Right lobe of liver (tissue), 4 donors: Measurements from ENCODE around the gene NAPG.

ENCODE experiments used
- POLR2A ChIP-seq: fragments of 450-650 bp; IDR thresholded peaks from one replicate; pipeline ENCODE4 v1.6.1; 2017; ENCODE audit warnings: antibody characterized with exemption, mild to moderate bottlenecking
- TF ChIP-seq, protein P1 (sequence below), 4 donors: fragments of 200-600 bp in 3 of 4; fragments of 450-650 bp in 1 of 4; IDR thresholded peaks; one replicate each; pipeline versions ENCODE4 v1.5.1 to v1.8.0; 2016 to 2022; ENCODE audit warnings: antibody characterized with exemption in 4 of 4, mild to moderate bottlenecking in 2 of 4
- donor health status: DM: no; HTN: no; CAD: no.
- donor health status: DM: no; HTN: no; CAD: no.
- donor health status: DM: no; HTN: yes; CAD: no.

- TF ChIP-seq, protein P1, sequence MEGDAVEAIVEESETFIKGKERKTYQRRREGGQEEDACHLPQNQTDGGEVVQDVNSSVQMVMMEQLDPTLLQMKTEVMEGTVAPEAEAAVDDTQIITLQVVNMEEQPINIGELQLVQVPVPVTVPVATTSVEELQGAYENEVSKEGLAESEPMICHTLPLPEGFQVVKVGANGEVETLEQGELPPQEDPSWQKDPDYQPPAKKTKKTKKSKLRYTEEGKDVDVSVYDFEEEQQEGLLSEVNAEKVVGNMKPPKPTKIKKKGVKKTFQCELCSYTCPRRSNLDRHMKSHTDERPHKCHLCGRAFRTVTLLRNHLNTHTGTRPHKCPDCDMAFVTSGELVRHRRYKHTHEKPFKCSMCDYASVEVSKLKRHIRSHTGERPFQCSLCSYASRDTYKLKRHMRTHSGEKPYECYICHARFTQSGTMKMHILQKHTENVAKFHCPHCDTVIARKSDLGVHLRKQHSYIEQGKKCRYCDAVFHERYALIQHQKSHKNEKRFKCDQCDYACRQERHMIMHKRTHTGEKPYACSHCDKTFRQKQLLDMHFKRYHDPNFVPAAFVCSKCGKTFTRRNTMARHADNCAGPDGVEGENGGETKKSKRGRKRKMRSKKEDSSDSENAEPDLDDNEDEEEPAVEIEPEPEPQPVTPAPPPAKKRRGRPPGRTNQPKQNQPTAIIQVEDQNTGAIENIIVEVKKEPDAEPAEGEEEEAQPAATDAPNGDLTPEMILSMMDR (IDR thresholded peaks at IDR 0.05), result no peak
- TF ChIP-seq POLR2A, result no peak
These were observed 36.9 kb downstream of the NAPG start for GRCh38 chr18:10562773-10563160.
